GM12872 (cell line): Measurements from ENCODE around the gene ST7.

ENCODE experiments used
- CTCF ChIP-seq: IDR thresholded peaks from 3 replicates; pipeline ENCODE4 v1.5.1; 2011; ENCODE audit warnings: low read depth, mild to moderate bottlenecking, low read length, moderate library complexity; ENCODE audit not compliant: insufficient read depth

ST7 gene

GRCh38 chr7:117075934-117076333 is 122.6 kb downstream of the ST7 start:
- TF ChIP-seq CTCF = no peak

DNA sequence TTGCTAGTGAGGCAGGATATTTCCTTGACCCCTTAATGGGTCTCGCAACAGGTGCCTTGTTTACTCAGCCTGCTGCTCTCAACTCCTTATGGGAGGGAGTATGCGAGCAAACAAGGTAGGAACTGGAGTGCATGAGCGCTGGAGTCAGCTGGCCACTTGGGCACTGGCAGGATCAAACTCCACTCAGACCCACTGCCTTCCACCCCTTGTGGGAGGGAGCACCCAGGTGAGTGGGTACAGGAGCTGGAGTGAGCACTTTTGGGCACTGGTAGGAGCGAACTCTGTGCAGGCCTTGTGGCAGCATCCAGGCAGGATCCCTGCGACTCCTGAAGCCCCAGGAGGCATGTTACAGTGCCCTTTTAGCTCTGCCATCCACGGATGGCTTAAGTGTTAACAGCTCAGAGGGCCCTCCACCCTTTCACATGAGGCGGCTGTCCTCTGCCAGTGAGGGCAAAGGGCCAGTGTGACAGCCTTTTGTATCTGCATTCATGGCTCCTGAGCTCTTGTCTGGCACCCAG is 123.2 kb downstream of the ST7 start:
- TF ChIP-seq CTCF = no peak

DNA sequence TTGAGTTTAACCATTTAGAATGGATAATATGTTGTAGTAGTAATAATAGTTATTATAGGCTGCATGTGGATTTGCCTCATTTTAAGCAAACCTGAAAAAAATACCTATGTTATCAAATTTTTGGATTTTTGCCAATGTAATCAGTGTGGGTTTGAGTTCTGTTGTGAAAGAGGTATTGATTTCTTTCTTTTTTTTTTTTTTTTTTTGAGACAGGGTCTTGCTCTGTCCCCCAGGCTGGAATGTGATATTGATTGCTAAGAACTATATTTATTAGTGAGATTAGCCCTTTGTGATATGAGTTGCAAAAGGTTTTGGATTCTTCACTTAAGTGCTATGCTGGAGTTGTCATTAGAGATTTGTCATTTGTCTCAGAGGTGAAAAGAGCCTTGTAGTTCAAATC is 124.4 kb downstream of the ST7 start:
- no peak for TF ChIP-seq CTCF

DNA sequence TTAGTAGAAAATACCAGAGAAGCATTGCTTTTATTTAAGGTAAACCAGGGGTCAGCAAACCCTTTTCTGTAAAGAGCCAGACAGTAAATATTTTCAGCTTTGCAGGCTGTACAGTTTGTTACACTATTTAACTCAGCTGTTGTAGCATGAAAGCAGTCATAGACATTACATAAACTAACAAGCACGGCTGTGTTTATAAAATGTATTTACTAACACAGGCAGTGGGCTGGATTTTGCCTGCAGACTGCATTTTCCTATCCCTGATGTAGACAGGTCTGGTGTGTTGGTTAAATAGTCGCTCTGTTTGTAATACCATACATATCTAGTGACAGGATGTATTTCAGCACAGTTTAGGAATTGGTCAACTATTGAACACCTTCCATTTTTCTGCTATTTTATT is 129.3 kb downstream of the ST7 start:
- no peak for TF ChIP-seq CTCF

- no peak for TF ChIP-seq CTCF
These were observed 130.3 kb downstream of the ST7 start for GRCh38 chr7:117083648-117084047.

DNA sequence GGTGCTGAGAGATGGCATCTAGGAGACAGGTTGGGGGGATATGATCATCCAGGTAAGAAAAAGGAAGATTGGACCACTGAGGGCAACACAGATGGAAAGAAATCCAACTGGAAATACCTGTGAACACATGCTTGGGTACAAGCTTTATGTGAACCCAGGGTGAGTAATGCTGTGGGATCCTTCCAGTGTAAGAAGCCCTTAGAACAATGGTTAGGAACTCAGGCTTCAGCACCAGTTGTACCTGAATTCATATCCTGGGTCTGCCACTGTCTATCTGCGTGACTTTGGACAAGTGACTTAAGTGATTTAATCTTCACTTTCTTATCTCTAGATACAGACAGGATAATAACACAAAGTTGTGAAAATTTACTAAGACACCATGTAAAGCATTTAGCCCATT is 131.0 kb downstream of the ST7 start:
- no peak for TF ChIP-seq CTCF

GRCh38 chr7:117085275-117085674 is 132.0 kb downstream of the ST7 start:
- TF ChIP-seq CTCF = no peak
